Adrenal gland (tissue), 5 donors: Measurements from ENCODE around the gene PRH2.

Source experiments
- POLR2A ChIP-seq, 2 donors: fragments of 450-650 bp; IDR thresholded peaks; one replicate each; pipeline ENCODE4 v1.6.1; 2017; ENCODE audit warnings: antibody characterized with exemption in 2 of 2, mild to moderate bottlenecking in 2 of 2, moderate library complexity in 1 of 2
- TF ChIP-seq, protein P1 (sequence below), 6 experiments: fragments of 450-650 bp in 4 of 6; fragments of 200-600 bp in 2 of 6; sonication (generic) in 1 of 6; IDR thresholded peaks; 1 replicate in 5 of 6; 2 replicates in 1 of 6; pipeline versions ENCODE4 v1.5.1 to v1.8.0; 2016 to 2021; ENCODE audit warnings: antibody characterized with exemption in 6 of 6, mild to moderate bottlenecking in 2 of 6, moderate library complexity in 1 of 6
- donor health status: DM: no; HTN: no; CAD: no.

DNA sequence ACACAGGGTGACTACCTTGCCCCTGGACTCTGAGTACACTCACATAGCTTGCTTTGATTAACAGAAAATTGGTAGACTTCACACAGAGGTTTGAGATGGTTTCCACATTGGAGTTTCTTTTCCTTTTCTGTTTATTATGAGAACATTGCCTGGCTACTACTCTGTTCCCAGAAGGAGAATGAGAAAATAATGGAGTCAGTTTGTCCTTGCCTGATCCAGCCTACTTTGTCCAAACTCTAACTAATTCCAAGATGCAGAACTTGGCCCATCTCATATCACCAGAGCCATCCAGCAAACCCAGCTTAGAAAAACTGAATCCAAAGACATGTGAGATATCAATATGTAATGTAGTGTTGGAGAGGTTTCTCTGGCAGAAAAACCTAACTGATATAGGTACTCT, 37.3 kb downstream of the PRH2 start:
- TF ChIP-seq, protein P1, sequence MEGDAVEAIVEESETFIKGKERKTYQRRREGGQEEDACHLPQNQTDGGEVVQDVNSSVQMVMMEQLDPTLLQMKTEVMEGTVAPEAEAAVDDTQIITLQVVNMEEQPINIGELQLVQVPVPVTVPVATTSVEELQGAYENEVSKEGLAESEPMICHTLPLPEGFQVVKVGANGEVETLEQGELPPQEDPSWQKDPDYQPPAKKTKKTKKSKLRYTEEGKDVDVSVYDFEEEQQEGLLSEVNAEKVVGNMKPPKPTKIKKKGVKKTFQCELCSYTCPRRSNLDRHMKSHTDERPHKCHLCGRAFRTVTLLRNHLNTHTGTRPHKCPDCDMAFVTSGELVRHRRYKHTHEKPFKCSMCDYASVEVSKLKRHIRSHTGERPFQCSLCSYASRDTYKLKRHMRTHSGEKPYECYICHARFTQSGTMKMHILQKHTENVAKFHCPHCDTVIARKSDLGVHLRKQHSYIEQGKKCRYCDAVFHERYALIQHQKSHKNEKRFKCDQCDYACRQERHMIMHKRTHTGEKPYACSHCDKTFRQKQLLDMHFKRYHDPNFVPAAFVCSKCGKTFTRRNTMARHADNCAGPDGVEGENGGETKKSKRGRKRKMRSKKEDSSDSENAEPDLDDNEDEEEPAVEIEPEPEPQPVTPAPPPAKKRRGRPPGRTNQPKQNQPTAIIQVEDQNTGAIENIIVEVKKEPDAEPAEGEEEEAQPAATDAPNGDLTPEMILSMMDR (IDR thresholded peaks at IDR 0.05) = no peak
- TF ChIP-seq POLR2A (IDR thresholded peaks at IDR 0.05) = no peak
